T-helper 2 cell (primary cell): ENCODE results near the gene TKTL2.
"Not testable (repeated sequence)": the region's sequence is repeated elsewhere in the genome, so short reads cannot be mapped to it uniquely, and the experiment has no call there.

ENCODE experiments used
- DNase-seq, 5 experiments: peaks; one replicate each; pipeline versions ENCODE4 v3.0.0 to v3.0.0-alpha.2; 2012 to 2022

TKTL2 gene

DNA sequence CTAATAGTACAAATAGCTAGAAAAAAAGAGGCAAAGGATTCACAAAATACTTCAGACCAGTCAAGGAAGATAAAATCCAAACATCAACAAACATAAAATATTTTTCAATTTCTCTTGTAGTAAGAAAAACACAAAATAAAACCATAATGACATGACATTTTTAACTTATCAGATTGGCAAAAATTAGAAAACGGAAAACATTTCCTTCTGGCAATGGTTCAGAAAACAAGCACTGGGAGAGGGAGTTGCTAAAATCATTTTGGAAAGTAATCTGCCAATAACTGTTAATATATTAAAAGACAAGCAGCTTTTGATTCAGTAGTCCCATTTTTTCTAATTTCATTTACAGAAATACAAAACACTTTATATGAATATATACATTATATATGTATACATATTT is 26.1 kb downstream of the TKTL2 start:
- no peak for DNase-seq

DNA sequence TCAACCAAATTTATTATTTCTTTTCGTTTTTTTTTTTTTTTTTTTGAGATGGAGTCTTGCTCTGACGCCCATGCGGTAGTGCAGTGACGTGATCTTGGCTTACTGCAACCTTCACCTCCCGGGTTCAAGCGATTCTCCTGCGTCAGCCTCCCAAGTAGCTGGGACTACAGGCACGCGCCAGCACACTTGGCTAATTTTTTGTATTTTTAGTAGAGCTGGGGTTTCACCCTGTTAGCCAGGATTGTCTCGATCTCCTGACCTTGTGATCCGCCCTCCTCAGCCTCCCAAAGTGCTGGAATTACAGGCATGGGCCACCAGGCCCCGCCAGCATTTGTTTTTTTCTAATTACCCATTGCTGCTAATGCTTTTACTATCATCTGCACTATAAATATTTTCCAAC is 26.5 kb downstream of the TKTL2 start:
- DNase-seq = not testable (repeated sequence)

DNA sequence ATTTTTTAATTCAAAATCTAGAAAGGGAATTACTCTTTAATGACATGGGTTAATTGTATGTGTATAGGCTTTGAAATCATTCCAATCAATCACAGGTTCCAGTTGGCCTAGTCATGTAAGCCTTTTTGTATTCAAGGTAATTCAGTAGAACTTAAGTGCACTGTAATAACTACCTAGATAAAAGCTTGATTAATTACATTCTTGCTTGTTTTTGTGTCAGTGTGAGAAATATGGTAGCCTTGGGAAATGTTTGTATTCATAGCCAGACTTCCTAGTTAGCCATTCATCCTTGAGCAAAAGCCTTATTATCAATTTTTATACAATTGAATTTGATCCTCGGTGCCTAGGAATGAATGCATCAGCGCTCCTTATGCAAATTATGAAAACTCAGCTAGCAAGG is 33.5 kb downstream of the TKTL2 start:
- no peak for DNase-seq
